ENCODE measurements around the gene BPGM.

The BPGM gene

GRCh38 chr7:134611611-134612151 lies 35.0 kb upstream of the BPGM start:
- DNase-seq: no peak
- no peak for TF ChIP-seq CTCF (IDR thresholded peaks at IDR 0.05)
- no peaks in the 10 kb centered on the region for H3K36me3 Mint-ChIP-seq (ENCODE audit: low read depth)
- H3K27me3 Mint-ChIP-seq (ENCODE audit: low read depth, poor library complexity): peaks cover 29% of the 10 kb centered on the region
- H3K4me3 Mint-ChIP-seq: no peak overlapping the region
- no peaks in the 10 kb centered on the region for H3K9me3 Mint-ChIP-seq
- H3K4me1 Mint-ChIP-seq: no peaks in the 10 kb centered on the region
- H3K27ac Mint-ChIP-seq: no peak overlapping the region

- H3K36me3 Mint-ChIP-seq (ENCODE audit: low read depth): no peaks in the 10 kb centered on the region
- H3K27ac Mint-ChIP-seq: no peak overlapping the region
- no peak for TF ChIP-seq CTCF (IDR thresholded peaks at IDR 0.05)
- peaks cover 33% of the 10 kb centered on the region for H3K27me3 Mint-ChIP-seq (ENCODE audit: low read depth, poor library complexity)
- no peaks in the 10 kb centered on the region for H3K9me3 Mint-ChIP-seq
- H3K4me1 Mint-ChIP-seq: no peaks in the 10 kb centered on the region
- no peak overlapping the region for H3K4me3 Mint-ChIP-seq
- no peak for DNase-seq
These were observed 34.5 kb upstream of the BPGM start for GRCh38 chr7:134612197-134612596.

GRCh38 chr7:134613623-134614347 lies 32.9 kb upstream of the BPGM start:
- no peak for TF ChIP-seq CTCF (IDR thresholded peaks at IDR 0.05)
- Mint-ChIP-seq H3K9me3 (no peaks in the 10 kb centered on the region), H3K4me3 (no peak overlapping the region), H3K27ac (no peak overlapping the region), H3K36me3 (ENCODE audit: low read depth) (no peaks in the 10 kb centered on the region), H3K27me3 (ENCODE audit: low read depth, poor library complexity) (peaks cover 36% of the 10 kb centered on the region), H3K4me1 (no peaks in the 10 kb centered on the region)
- no peak for DNase-seq

- TF ChIP-seq CTCF (IDR thresholded peaks at IDR 0.05): no peak
- DNase-seq: no peak
- H3K27me3 Mint-ChIP-seq (ENCODE audit: low read depth, poor library complexity): peaks cover 45% of the 10 kb centered on the region
- H3K9me3 Mint-ChIP-seq: no peaks in the 10 kb centered on the region
- H3K36me3 Mint-ChIP-seq (ENCODE audit: low read depth): no peaks in the 10 kb centered on the region
- H3K4me3 Mint-ChIP-seq: no peak overlapping the region
- H3K4me1 Mint-ChIP-seq: no peaks in the 10 kb centered on the region
- H3K27ac Mint-ChIP-seq: peak overlapping the region; percentile 56
These were observed 30.0 kb upstream of the BPGM start for GRCh38 chr7:134616611-134617010.

- no peak overlapping the region for H3K4me3 Mint-ChIP-seq
- no peak overlapping the region for H3K27ac Mint-ChIP-seq
- H3K36me3 Mint-ChIP-seq (ENCODE audit: low read depth): no peaks in the 10 kb centered on the region
- no peaks in the 10 kb centered on the region for H3K4me1 Mint-ChIP-seq
- DNase-seq: no peak
- H3K9me3 Mint-ChIP-seq: no peaks in the 10 kb centered on the region
- H3K27me3 Mint-ChIP-seq (ENCODE audit: low read depth, poor library complexity): peaks cover 48% of the 10 kb centered on the region
- TF ChIP-seq CTCF (IDR thresholded peaks at IDR 0.05): no peak
These were observed 27.7 kb upstream of the BPGM start for GRCh38 chr7:134618756-134619530.
